ENCODE results near the gene LOXL3.

Gene LOXL3

GRCh38 chr2:74548900-74549826 lies 4.6 kb downstream of the LOXL3 start:
- DNase-seq, result peak in 1 of 2 experiments; percentile 11

GRCh38 chr2:74548285-74548899 lies 5.3 kb downstream of the LOXL3 start:
- DNase-seq, result no peak

GRCh38 chr2:74546004-74546403 lies 7.7 kb downstream of the LOXL3 start:
- DNase-seq, result no peak

DNA sequence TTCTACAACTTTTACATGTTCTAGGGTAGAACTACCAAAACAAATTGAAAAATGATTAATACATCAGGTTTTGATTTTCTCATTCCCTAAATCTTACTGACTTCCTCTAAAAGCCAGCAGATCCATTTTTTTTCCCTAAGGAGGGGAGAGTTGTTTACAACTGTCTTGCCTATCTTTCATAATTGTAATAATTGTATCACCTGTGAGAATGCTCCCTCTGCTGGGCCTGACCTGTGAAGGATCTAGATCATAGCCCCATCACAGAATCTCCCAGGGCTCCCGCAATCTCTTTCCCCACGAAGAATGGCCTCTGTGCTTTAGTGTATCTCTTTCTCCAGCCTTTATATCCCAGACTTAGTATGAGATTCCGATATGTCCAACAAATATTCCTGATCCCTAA lies 9.1 kb downstream of the LOXL3 start:
- no peak for DNase-seq

DNA sequence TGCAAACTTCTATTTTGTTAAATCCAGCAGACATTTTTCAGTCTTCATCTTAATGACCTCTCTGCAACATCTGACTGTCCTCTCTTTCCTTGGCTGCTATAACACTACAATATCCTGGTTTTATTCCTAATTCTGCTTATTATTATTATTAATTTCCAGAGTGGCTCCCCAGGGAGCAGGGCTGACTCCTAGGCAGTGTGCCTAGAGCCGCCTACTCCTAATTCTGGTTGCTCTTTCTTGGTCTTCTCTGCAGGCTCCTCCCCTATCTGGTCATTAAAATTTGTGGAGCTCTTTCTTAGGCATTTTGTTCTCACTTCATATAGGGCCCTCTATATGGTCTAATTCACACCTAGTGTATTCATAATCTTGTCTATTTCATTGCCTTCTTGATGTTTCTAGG lies 10.8 kb downstream of the LOXL3 start:
- DNase-seq, result no peak

DNA sequence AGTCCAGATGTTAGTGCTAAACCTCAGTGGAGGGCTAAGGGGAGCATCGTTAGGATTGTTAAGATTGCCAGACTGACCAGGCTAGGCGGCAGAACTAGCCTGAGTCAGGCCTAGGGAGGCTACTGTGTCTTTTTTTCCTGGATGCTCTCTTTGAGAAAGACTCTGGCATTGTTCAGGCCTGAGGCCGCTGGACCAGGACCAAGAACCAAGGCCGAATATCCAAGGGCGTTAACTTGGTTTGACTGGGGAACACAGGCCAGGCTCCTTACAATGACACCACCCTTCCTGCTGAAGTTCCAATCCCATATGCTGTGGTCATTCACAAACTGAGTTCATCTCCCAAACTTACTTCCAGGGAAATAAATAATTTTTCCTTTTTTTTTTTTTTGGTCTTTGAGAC lies 13.5 kb downstream of the LOXL3 start:
- DNase-seq, result no peak

- DNase-seq, result no peak
These were observed 14.8 kb downstream of the LOXL3 start for GRCh38 chr2:74538881-74539339.

DNA sequence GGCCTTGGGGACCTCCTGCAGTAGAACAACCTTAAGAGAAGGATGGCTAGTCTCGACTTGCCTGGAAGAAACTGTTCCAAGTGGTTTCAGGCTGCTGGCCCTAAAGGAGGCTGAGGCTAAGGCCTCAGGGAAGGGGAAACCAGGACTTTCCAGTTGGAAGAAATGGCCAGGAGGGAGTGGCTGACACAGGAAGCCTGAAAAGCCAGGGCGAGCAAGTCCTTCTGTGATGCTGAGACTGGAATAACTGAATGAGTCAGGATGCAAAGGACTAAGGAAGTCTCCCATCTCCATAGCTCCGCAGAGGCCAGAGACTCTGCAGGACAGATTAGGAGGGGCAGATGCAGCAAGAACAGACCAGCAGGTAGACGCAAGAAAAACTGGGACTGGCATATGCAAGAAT lies 16.6 kb downstream of the LOXL3 start:
- DNase-seq, result no peak

DNA sequence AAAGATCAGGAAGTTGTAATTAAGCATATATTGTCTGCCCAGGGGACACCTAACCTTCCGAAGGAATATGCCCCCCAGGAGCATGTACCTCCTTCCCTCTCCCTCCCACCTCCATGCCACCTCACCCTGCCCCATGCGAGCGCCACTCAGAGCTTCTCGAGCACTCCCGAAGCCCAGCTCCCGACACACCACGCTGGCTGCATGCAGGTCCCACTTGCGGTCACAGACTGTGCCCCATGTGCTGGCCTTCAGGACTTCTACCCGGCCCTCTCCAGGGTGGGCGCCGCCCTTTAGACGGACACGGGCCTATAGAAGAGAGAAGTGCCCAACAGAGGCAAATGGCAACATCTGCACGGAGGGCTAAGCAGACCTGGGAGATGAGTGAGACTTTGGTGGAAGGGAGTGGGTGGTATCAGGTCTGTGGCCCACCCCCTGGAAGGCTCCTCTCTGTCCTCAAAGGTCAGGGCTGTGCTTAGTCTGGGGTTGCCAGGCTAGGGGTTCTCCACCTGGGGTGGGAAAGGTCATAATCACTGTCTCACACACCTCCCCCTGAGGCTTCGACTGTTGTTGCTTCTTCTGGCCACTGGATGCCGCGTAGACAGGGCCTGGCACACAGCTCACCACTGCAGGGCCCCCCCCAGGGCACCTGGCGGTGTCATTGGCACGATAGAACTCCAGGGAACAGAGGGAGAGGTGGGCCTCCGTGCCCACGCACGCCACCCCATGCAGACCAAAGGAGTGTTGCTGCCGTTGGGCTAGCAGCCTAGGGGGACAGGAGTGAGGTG lies 17.4 kb downstream of the LOXL3 start:
- DNase-seq, result no peak

GRCh38 chr2:74535440-74535965 lies 18.2 kb downstream of the LOXL3 start:
- DNase-seq, result no peak

DNA sequence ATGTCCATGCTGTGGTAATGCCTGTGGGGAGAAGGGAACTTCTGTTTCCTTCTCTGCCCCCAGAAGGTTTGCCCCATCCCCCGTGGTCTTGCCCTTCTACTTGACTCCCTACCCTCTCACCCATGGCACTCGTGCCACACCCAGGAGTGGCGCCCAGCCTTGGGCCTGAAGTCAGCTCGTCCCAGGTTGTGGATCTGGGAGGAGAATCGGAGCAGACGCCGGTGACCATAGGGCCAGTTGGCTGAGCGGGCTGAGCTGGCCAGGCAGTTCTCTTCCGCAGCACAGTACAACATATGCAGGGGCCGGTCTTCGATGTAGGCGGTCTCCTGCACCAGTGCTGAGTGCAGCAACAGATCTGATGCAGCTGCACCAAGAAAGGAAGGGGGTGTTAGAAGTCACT lies 19.3 kb downstream of the LOXL3 start:
- no peak for DNase-seq

- no peak for DNase-seq
These were observed 20.3 kb downstream of the LOXL3 start for GRCh38 chr2:74533464-74533863.

- no peak for DNase-seq
These were observed 21.5 kb downstream of the LOXL3 start for GRCh38 chr2:74532222-74532621.

GRCh38 chr2:74531666-74532065 lies 22.1 kb downstream of the LOXL3 start:
- DNase-seq, result no peak

DNA sequence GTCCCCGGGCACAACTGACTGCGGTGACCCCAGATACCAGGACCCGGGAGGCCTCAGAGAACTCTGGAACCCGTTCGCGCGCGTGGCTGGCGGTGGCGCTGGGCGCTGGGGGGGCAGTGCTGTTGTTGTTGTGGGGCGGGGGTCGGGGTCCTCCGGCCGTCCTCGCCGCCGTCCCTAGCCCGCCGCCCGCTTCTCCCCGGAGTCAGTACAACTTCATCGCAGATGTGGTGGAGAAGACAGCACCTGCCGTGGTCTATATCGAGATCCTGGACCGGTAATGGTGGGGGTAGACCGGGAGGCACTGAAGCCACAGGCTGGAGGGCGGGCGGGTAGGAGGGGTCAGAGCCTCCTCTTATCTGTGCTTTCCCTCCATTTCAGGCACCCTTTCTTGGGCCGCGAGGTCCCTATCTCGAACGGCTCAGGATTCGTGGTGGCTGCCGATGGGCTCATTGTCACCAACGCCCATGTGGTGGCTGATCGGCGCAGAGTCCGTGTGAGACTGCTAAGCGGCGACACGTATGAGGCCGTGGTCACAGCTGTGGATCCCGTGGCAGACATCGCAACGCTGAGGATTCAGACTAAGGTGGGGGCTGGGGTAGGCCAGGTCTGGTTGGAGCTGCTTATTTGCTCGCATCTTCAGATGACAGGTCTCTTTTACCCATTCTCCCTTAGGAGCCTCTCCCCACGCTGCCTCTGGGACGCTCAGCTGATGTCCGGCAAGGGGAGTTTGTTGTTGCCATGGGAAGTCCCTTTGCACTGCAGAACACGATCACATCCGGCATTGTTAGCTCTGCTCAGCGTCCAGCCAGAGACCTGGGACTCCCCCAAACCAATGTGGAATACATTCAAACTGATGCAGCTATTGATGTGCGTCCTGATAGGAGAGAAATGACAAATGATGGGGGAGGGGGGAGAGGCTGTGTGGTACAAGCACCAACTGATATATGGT lies 23.2 kb downstream of the LOXL3 start:
- no peak for DNase-seq

DNA sequence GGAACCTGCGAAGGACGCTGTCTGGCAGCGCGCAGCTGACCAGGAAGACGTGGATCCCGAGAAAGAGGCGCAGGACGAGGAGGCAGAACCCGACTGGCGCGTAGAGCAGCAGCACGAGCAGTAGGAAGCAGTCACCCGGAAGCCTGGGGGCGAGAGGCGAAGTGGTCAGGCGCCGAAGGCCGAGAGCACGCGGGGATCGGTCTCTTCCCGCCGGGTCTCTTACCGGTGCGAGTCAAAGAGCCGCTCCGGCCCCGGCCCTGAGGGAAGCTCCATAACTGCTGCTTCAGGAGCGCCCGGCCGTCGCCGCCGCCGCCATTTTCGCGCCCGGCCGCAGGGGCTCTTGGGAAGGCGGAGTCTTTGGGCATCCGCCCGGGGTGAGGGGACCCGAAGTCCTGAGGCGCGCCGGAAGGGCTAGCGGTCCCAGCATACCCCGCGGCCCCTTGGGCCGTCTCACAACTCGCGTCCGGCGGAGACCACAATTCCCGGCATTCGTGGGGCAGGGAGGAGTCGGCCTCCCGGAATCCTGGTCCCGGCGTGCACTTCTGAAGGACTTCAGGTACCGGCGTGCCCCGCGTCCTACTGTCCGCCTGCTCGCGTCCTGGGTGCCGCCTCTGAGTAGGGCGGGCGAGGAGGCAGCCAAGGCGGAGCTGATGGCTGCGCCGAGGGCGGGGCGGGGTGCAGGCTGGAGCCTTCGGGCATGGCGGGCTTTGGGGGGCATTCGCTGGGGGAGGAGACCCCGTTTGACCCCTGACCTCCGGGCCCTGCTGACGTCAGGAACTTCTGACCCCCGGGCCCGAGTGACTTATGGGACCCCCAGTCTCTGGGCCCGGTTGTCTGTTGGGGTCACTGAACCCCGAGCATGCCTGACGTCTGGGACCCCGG lies 24.1 kb downstream of the LOXL3 start, which contains the start of the genes AUP1 and HTRA2:
AUP1 (minus strand) TSS at position 350 of the 882 bp plus-strand sequence; CDS start at position 273, 77 bp downstream.
HTRA2 (plus strand) TSS at position 577 of the 882 bp plus-strand sequence; CDS start at position 651, 74 bp downstream.
- DNase-seq, result peak; percentile 70 to 94

GRCh38 chr2:74528600-74529356 lies 25.0 kb downstream of the LOXL3 start:
- DNase-seq, result no peak

GRCh38 chr2:74527741-74528140 lies 26.0 kb downstream of the LOXL3 start:
- DNase-seq, result no peak

- no peak for DNase-seq
These were observed 27.0 kb downstream of the LOXL3 start for GRCh38 chr2:74526649-74527230.

Data from NCI-H187 (cell line).